ENCODE data around the gene ANKLE2.
"Not testable (repeated sequence)": the region's sequence is repeated elsewhere in the genome, so short reads cannot be mapped to it uniquely, and the experiment has no call there.

DNA sequence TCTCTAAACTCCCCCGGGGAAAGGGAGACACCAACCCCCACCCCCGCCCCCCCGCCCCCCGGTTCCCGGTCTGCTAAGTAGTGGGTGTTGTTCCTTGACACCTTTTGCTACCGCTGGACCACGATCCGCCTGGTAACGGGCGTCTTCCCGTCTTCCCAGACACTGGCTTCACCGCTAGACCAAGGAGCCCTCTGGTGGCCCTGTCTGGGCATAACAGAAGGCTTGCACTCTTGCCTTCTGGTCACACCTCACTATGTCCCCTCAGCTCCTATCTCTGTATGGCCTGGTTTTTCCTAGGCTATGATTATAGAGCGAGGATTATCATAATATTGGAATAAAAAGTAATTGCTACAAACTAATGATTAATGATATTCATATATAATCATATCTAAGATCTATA lies 47.8 kb upstream of the ANKLE2 start:
- TF ChIP-seq, protein P1, sequence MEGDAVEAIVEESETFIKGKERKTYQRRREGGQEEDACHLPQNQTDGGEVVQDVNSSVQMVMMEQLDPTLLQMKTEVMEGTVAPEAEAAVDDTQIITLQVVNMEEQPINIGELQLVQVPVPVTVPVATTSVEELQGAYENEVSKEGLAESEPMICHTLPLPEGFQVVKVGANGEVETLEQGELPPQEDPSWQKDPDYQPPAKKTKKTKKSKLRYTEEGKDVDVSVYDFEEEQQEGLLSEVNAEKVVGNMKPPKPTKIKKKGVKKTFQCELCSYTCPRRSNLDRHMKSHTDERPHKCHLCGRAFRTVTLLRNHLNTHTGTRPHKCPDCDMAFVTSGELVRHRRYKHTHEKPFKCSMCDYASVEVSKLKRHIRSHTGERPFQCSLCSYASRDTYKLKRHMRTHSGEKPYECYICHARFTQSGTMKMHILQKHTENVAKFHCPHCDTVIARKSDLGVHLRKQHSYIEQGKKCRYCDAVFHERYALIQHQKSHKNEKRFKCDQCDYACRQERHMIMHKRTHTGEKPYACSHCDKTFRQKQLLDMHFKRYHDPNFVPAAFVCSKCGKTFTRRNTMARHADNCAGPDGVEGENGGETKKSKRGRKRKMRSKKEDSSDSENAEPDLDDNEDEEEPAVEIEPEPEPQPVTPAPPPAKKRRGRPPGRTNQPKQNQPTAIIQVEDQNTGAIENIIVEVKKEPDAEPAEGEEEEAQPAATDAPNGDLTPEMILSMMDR (IDR thresholded peaks at IDR 0.05): not testable (repeated sequence)
- TF ChIP-seq POLR2AphosphoS5, POLR2A (IDR thresholded peaks at IDR 0.05): not testable (repeated sequence)

All from breast epithelium (tissue), 3 donors.